HepG2 (cell line): ENCODE results near the gene TACC2. TPM values are rescaled to one million over a fixed set of nuclear protein-coding genes. Genes with fewer than 3 reads are reported as not detected.

Experiments used
- ARHGAP35 ChIP-seq: sonication (generic); formaldehyde crosslinking; IDR thresholded peaks from 2 replicates; pipeline ENCODE4 v1.9.0; 2022; ENCODE audit warnings: mild to moderate bottlenecking, inconsistent platforms, moderate library complexity, missing genetic modification reagents, borderline replicate concordance
- HES4 ChIP-seq: sonication (generic); formaldehyde crosslinking; IDR thresholded peaks from 2 replicates; pipeline ENCODE4 v1.9.0; 2021; ENCODE audit warnings: mild to moderate bottlenecking, missing genetic modification reagents, borderline replicate concordance
- HMG20B ChIP-seq: conservative IDR thresholded peaks from 2 replicates; pipeline ENCODE4 v1.6.1; 2016; ENCODE audit warnings: missing genetic modification reagents, missing compliant biosample characterization
- MAZ ChIP-seq, 2 experiments: sonication (generic) in 1 of 2; formaldehyde crosslinking in 1 of 2; IDR thresholded peaks; 2 replicates each; pipeline versions ENCODE4 v1.5.0 to v1.6.1; 2012 to 2020; ENCODE audit warnings: low read depth in 2 of 2, mild to moderate bottlenecking in 2 of 2, borderline replicate concordance in 1 of 2, improper control_type of control experiment in 1 of 2, low read length in 1 of 2, missing genetic modification reagents in 1 of 2, moderate library complexity in 1 of 2
- TCF12 ChIP-seq, 2 experiments: fragments of 450-650 bp in 1 of 2; sonication (generic) in 1 of 2; formaldehyde crosslinking in 1 of 2; IDR thresholded peaks; 2 replicates each; pipeline versions ENCODE4 v1.6.1 to v1.8.0; 2017 to 2022; ENCODE audit warnings: antibody characterized with exemption in 1 of 2, mild to moderate bottlenecking in 1 of 2, missing genetic modification reagents in 1 of 2, moderate library complexity in 1 of 2
- TERF1 ChIP-seq: sonication (generic); formaldehyde crosslinking; IDR thresholded peaks from 2 replicates; pipeline ENCODE4 v1.8.0; 2022; ENCODE audit warnings: mild to moderate bottlenecking, missing genetic modification reagents, moderate library complexity
- THAP8 ChIP-seq: sonication (generic); formaldehyde crosslinking; IDR thresholded peaks from 2 replicates; pipeline ENCODE4 v1.5.1; 2020; ENCODE audit warnings: missing genetic modification reagents, mild to moderate bottlenecking, borderline replicate concordance
- ZBED4 ChIP-seq: sonication (generic); formaldehyde crosslinking; IDR thresholded peaks from 2 replicates; pipeline ENCODE4 v1.4.0; 2020; ENCODE audit warnings: missing genetic modification reagents, borderline replicate concordance
- ZNF329 ChIP-seq: sonication (generic); formaldehyde crosslinking; IDR thresholded peaks from 2 replicates; pipeline ENCODE4 v1.9.0; 2021; ENCODE audit warnings: low read depth, mild to moderate bottlenecking, missing genetic modification reagents
- ZNF556 ChIP-seq: sonication (generic); formaldehyde crosslinking; IDR thresholded peaks from 2 replicates; pipeline ENCODE4 v1.4.0; 2020; ENCODE audit warnings: mild to moderate bottlenecking, missing genetic modification reagents, borderline replicate concordance
- ZNF557 ChIP-seq: sonication (generic); formaldehyde crosslinking; IDR thresholded peaks from 2 replicates; pipeline ENCODE4 v1.4.0; 2020; ENCODE audit warnings: missing genetic modification reagents
- ZNF704 ChIP-seq: sonication (generic); formaldehyde crosslinking; IDR thresholded peaks from 2 replicates; pipeline ENCODE4 v1.8.1; 2023; ENCODE audit warnings: mild to moderate bottlenecking, inconsistent platforms, moderate library complexity, missing genetic modification reagents, borderline replicate concordance
- ZNF713 ChIP-seq: sonication (generic); formaldehyde crosslinking; IDR thresholded peaks from 2 replicates; pipeline ENCODE4 v1.4.0; 2020; ENCODE audit warnings: mild to moderate bottlenecking, missing genetic modification reagents
- ZNF737 ChIP-seq: sonication (generic); formaldehyde crosslinking; IDR thresholded peaks from 2 replicates; pipeline ENCODE4 v1.5.0; 2020; ENCODE audit warnings: missing genetic modification reagents, mild to moderate bottlenecking, borderline replicate concordance
- ZSCAN21 ChIP-seq: sonication (generic); formaldehyde crosslinking; IDR thresholded peaks from 2 replicates; pipeline ENCODE4 v1.8.0; 2022; ENCODE audit warnings: mild to moderate bottlenecking, missing genetic modification reagents, moderate library complexity, borderline replicate concordance
- polyA plus RNA-seq, 8 experiments: library from polyadenylated mRNA; depleted of rRNA in 3 of 8; stranded (reverse) in 7 of 8; unstranded in 1 of 8; fragments of >200 nt; fragmentation: Illumina TruSeq in 4 of 8; extraction: Trizol in 4 of 8; gene quantifications; 2 replicates each; pipeline versions ENCODE4 v1.2.1 to v1.2.3, GENCODE V29; 2011 to 2016; ENCODE audit warnings: low read depth in 4 of 8, missing spikeins in 1 of 8, mixed read lengths in 1 of 8; ENCODE audit not compliant: insufficient read depth in 1 of 8
- total RNA-seq, 5 experiments: library from RNA; depleted of rRNA; stranded (reverse); fragments of >200 nt; fragmentation: Illumina TruSeq; extraction: Trizol; gene quantifications; 2 replicates each; pipeline ENCODE4 v1.2.3, GENCODE V29; 2016; ENCODE audit warnings: low read depth in 1 of 5
- TF ChIP-seq, protein P1 (sequence below): sonication (generic); formaldehyde crosslinking; IDR thresholded peaks from 2 replicates; pipeline ENCODE4 v1.5.0; 2020; ENCODE audit warnings: mild to moderate bottlenecking, missing genetic modification reagents
- TF ChIP-seq, protein P2 (sequence below): IDR thresholded peaks from 2 replicates; pipeline ENCODE4 v1.6.1; 2016; ENCODE audit warnings: missing genetic modification reagents, missing compliant biosample characterization

Gene TACC2
- total and polyA plus RNA-seq, 2 of the 13 experiments (the other 11 are each of a cell fraction or from before 2014, with no cell fraction given): 11.8 to 16.0 TPM

DNA sequence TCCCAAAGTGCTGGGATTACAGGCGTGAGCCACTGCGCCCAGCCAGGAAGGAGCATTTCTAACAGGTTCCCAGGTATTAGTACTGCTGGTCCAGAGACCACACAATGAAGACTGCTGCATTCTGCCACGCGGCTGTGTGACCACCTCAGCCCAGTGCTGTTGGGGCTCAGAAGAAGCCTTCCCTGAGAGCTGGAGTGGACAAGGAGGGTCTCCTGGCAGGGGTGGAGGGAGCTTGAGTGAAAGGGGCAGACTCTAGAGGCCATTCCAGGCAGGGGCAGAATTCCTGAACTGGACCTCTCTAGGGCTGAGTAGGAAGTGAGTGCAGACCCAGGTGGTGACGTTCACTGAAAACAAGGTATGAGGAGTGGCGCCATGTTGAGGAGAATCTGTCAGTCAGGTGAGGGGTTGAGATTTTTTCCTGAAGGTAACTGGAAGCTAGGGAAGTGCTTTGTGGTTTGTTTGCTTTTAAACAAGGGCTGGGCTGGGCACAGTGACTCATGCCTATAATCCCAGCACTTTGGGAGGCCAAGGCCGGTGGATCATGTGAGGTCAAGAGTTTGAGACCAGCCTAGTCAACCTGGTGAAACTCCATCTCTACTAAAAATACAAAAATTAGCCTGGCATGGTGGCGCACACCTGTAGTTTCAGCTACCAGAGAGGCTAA is 67.6 kb downstream of the TACC2 start (continued):
- TF ChIP-seq, protein P1, sequence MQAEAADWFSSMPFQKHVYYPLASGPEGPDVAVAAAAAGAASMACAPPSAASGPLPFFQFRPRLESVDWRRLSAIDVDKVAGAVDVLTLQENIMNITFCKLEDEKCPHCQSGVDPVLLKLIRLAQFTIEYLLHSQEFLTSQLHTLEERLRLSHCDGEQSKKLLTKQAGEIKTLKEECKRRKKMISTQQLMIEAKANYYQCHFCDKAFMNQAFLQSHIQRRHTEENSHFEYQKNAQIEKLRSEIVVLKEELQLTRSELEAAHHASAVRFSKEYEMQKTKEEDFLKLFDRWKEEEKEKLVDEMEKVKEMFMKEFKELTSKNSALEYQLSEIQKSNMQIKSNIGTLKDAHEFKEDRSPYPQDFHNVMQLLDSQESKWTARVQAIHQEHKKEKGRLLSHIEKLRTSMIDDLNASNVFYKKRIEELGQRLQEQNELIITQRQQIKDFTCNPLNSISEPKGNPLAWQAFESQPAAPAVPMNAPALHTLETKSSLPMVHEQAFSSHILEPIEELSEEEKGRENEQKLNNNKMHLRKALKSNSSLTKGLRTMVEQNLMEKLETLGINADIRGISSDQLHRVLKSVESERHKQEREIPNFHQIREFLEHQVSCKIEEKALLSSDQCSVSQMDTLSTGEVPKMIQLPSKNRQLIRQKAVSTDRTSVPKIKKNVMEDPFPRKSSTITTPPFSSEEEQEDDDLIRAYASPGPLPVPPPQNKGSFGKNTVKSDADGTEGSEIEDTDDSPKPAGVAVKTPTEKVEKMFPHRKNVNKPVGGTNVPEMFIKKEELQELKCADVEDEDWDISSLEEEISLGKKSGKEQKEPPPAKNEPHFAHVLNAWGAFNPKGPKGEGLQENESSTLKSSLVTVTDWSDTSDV: no peak
- TF ChIP-seq TCF12 (IDR thresholded peaks at IDR 0.05): no peak
- no peak for TF ChIP-seq TCF12 (CRISPR knock-in tag; IDR thresholded peaks at IDR 0.05)
- no peak for TF ChIP-seq ZNF737
- no peak for TF ChIP-seq ZNF704 (CRISPR knock-in tag)
- TF ChIP-seq ZBED4 (CRISPR knock-in tag): no peak
- TF ChIP-seq ZNF713: no peak
- TF ChIP-seq, protein P2, sequence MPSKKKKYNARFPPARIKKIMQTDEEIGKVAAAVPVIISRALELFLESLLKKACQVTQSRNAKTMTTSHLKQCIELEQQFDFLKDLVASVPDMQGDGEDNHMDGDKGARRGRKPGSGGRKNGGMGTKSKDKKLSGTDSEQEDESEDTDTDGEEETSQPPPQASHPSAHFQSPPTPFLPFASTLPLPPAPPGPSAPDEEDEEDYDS (CRISPR knock-in tag): no peak
- no peak for TF ChIP-seq ZNF557 (CRISPR knock-in tag)
- TF ChIP-seq ZNF556 (CRISPR knock-in tag): no peak; the same call in 1 of the 2 replicates
- no peak for TF ChIP-seq THAP8
- peak; percentile 40; the same call in 1 of the 2 replicates for TF ChIP-seq HMG20B
- no peak for TF ChIP-seq MAZ (IDR thresholded peaks at IDR 0.05; ENCODE audit: borderline replicate concordance, low read depth, low read length)
- TF ChIP-seq MAZ (CRISPR knock-in tag; IDR thresholded peaks at IDR 0.05; ENCODE audit: low read depth): no peak
- no peak for TF ChIP-seq ARHGAP35 (CRISPR knock-in tag)
- no peak for TF ChIP-seq HES4 (CRISPR knock-in tag)
- no peak for TF ChIP-seq ZNF329 (CRISPR knock-in tag)
- no peak for TF ChIP-seq ZSCAN21 (CRISPR knock-in tag)
- no peak for TF ChIP-seq TERF1 (CRISPR knock-in tag)
